GM12878 (cell line): ENCODE data around the gene PTPN13.

Experiments
- EGR1 ChIP-seq, 2 experiments: IDR thresholded peaks; 1 replicate in 1 of 2; 2 replicates in 1 of 2; pipeline ENCODE4 v1.6.1; 2011 to 2012; ENCODE audit warnings: low read depth in 2 of 2, low read length in 2 of 2, borderline replicate concordance in 1 of 2, mild to moderate bottlenecking in 1 of 2, moderate library complexity in 1 of 2
- ESRRA ChIP-seq: IDR thresholded peaks from 2 replicates; pipeline ENCODE4 v1.6.1; 2012; ENCODE audit warnings: mild to moderate bottlenecking, low read length, improper control_type of control experiment
- HDAC2 ChIP-seq: fragments of 200-600 bp; sonication (generic); IDR thresholded peaks from 2 replicates; pipeline ENCODE4 v1.6.1; 2017
- PML ChIP-seq: IDR thresholded peaks from 2 replicates; pipeline ENCODE4 v1.6.1; 2012; ENCODE audit warnings: low read length, inconsistent platforms
- YY1 ChIP-seq: IDR thresholded peaks from 2 replicates; pipeline ENCODE4 v1.6.1; 2011; ENCODE audit warnings: low read depth, mild to moderate bottlenecking, low read length
- TF ChIP-seq, protein P1 (sequence below), 3 experiments: IDR thresholded peaks in 2 of 3; conservative IDR thresholded peaks in 1 of 3; 2 replicates each; pipeline ENCODE4 v1.5.1; 2011; ENCODE audit warnings: low read depth in 3 of 3, low read length in 3 of 3, mild to moderate bottlenecking in 3 of 3, control low read depth in 2 of 3, moderate library complexity in 2 of 3, inconsistent platforms in 1 of 3, mixed read lengths in 1 of 3; ENCODE audit not compliant: control insufficient read depth in 2 of 3, insufficient read depth in 1 of 3; ENCODE audit errors: extremely low read depth in 1 of 3
- TF ChIP-seq, protein P2 (sequence below): IDR thresholded peaks from 2 replicates; pipeline ENCODE4 v1.6.1; 2011; ENCODE audit warnings: low read depth, mild to moderate bottlenecking, low read length, moderate library complexity, borderline replicate concordance; ENCODE audit errors: extremely low read depth
- TF ChIP-seq, protein P3 (sequence below): fragments of 450-650 bp; IDR thresholded peaks from 2 replicates; pipeline ENCODE4 v1.6.1; 2017; ENCODE audit warnings: mild to moderate bottlenecking, moderate library complexity
- TF ChIP-seq, protein P4 (sequence below): IDR thresholded peaks from 2 replicates; pipeline ENCODE4 v1.6.1; 2012; ENCODE audit warnings: improper control_type of control experiment, low read depth, low read length; ENCODE audit not compliant: insufficient replicate concordance

DNA sequence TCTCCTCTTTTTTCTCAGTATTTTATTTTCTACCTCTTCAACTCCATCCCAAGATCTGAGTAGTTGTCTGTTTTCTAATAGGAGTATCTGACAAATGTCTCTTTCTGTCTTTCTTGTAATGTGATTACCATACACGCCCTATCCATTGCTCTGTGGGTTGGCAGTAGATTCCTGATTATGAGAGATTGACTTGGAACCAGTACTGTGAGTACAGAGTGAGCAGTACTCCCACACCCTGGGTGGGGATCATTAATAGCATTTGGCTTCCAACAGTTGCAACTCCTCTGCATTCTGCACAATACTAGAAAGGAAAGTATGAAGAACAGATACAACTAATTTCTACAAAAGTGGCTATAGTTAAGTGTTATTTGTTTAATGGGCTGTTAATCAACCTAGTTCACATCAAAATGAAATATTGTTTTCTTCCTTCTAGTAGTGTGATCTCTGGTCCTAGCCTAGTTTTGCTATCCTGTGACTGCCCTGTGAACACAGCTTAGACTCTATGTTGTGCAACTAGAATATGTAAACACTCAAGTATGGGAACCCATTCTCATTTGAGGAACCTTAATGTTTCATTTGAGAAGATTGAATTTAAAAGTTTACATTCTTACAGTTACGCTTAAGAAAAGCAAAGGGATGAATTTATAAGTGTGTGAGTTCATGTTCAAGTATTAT lies 112.9 kb downstream of the PTPN13 start:
- TF ChIP-seq ESRRA, result no peak
- TF ChIP-seq, protein P1, sequence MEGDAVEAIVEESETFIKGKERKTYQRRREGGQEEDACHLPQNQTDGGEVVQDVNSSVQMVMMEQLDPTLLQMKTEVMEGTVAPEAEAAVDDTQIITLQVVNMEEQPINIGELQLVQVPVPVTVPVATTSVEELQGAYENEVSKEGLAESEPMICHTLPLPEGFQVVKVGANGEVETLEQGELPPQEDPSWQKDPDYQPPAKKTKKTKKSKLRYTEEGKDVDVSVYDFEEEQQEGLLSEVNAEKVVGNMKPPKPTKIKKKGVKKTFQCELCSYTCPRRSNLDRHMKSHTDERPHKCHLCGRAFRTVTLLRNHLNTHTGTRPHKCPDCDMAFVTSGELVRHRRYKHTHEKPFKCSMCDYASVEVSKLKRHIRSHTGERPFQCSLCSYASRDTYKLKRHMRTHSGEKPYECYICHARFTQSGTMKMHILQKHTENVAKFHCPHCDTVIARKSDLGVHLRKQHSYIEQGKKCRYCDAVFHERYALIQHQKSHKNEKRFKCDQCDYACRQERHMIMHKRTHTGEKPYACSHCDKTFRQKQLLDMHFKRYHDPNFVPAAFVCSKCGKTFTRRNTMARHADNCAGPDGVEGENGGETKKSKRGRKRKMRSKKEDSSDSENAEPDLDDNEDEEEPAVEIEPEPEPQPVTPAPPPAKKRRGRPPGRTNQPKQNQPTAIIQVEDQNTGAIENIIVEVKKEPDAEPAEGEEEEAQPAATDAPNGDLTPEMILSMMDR (IDR thresholded peaks at IDR 0.05 in 2 of 3, conservative IDR thresholded peaks at IDR 0.05 in 1 of 3; ENCODE audit: control insufficient read depth in 2 of 3, extremely low read depth in 1 of 3, insufficient read depth in 1 of 3, low read depth in 3 of 3, low read length in 3 of 3), result no peak
- no peak for TF ChIP-seq YY1
- TF ChIP-seq PML, result no peak
- TF ChIP-seq EGR1 (IDR thresholded peaks at IDR 0.05; ENCODE audit: borderline replicate concordance in 1 of 2, low read depth in 2 of 2, low read length in 2 of 2), result no peak
- TF ChIP-seq, protein P2, sequence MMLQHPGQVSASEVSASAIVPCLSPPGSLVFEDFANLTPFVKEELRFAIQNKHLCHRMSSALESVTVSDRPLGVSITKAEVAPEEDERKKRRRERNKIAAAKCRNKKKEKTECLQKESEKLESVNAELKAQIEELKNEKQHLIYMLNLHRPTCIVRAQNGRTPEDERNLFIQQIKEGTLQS, result no peak
- TF ChIP-seq, protein P3, sequence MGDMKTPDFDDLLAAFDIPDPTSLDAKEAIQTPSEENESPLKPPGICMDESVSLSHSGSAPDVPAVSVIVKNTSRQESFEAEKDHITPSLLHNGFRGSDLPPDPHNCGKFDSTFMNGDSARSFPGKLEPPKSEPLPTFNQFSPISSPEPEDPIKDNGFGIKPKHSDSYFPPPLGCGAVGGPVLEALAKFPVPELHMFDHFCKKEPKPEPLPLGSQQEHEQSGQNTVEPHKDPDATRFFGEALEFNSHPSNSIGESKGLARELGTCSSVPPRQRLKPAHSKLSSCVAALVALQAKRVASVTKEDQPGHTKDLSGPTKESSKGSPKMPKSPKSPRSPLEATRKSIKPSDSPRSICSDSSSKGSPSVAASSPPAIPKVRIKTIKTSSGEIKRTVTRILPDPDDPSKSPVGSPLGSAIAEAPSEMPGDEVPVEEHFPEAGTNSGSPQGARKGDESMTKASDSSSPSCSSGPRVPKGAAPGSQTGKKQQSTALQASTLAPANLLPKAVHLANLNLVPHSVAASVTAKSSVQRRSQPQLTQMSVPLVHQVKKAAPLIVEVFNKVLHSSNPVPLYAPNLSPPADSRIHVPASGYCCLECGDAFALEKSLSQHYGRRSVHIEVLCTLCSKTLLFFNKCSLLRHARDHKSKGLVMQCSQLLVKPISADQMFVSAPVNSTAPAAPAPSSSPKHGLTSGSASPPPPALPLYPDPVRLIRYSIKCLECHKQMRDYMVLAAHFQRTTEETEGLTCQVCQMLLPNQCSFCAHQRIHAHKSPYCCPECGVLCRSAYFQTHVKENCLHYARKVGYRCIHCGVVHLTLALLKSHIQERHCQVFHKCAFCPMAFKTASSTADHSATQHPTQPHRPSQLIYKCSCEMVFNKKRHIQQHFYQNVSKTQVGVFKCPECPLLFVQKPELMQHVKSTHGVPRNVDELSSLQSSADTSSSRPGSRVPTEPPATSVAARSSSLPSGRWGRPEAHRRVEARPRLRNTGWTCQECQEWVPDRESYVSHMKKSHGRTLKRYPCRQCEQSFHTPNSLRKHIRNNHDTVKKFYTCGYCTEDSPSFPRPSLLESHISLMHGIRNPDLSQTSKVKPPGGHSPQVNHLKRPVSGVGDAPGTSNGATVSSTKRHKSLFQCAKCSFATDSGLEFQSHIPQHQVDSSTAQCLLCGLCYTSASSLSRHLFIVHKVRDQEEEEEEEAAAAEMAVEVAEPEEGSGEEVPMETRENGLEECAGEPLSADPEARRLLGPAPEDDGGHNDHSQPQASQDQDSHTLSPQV, result no peak
- TF ChIP-seq, protein P4, sequence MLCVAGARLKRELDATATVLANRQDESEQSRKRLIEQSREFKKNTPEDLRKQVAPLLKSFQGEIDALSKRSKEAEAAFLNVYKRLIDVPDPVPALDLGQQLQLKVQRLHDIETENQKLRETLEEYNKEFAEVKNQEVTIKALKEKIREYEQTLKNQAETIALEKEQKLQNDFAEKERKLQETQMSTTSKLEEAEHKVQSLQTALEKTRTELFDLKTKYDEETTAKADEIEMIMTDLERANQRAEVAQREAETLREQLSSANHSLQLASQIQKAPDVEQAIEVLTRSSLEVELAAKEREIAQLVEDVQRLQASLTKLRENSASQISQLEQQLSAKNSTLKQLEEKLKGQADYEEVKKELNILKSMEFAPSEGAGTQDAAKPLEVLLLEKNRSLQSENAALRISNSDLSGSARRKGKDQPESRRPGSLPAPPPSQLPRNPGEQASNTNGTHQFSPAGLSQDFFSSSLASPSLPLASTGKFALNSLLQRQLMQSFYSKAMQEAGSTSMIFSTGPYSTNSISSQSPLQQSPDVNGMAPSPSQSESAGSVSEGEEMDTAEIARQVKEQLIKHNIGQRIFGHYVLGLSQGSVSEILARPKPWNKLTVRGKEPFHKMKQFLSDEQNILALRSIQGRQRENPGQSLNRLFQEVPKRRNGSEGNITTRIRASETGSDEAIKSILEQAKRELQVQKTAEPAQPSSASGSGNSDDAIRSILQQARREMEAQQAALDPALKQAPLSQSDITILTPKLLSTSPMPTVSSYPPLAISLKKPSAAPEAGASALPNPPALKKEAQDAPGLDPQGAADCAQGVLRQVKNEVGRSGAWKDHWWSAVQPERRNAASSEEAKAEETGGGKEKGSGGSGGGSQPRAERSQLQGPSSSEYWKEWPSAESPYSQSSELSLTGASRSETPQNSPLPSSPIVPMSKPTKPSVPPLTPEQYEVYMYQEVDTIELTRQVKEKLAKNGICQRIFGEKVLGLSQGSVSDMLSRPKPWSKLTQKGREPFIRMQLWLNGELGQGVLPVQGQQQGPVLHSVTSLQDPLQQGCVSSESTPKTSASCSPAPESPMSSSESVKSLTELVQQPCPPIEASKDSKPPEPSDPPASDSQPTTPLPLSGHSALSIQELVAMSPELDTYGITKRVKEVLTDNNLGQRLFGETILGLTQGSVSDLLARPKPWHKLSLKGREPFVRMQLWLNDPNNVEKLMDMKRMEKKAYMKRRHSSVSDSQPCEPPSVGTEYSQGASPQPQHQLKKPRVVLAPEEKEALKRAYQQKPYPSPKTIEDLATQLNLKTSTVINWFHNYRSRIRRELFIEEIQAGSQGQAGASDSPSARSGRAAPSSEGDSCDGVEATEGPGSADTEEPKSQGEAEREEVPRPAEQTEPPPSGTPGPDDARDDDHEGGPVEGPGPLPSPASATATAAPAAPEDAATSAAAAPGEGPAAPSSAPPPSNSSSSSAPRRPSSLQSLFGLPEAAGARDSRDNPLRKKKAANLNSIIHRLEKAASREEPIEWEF, result no peak
- TF ChIP-seq HDAC2, result no peak
